Mesodermal cell (in vitro differentiated cells): ENCODE results near the gene STPG3.

ENCODE experiments used
- H3K27ac ChIP-seq: 2 replicates; pipeline ENCODE4 v1.7.0; 2013; ENCODE audit warnings: mild to moderate bottlenecking, low read depth, low read length, moderate library complexity; ENCODE audit not compliant: severe bottlenecking
- H3K36me3 ChIP-seq: 2 replicates; pipeline ENCODE4 v1.7.1; 2013; ENCODE audit warnings: mild to moderate bottlenecking, low read length, moderate library complexity; ENCODE audit not compliant: control insufficient read depth, insufficient read depth
- H3K4me1 ChIP-seq: one replicate; pipeline ENCODE4 v1.7.1; 2013; ENCODE audit warnings: mild to moderate bottlenecking, low read length; ENCODE audit not compliant: insufficient read depth, control insufficient read depth, poor library complexity, severe bottlenecking
- H3K4me3 ChIP-seq: 2 replicates; pipeline ENCODE4 v1.7.0; 2013; ENCODE audit warnings: low read length, control low read depth, mild to moderate bottlenecking; ENCODE audit not compliant: insufficient read depth, poor library complexity, severe bottlenecking; ENCODE audit errors: extremely low read depth
- H3K9me3 ChIP-seq: 2 replicates; pipeline ENCODE4 v1.7.1; 2013; ENCODE audit warnings: mild to moderate bottlenecking, low read length, moderate library complexity; ENCODE audit not compliant: control insufficient read depth
- WGBS, 2 experiments: methylation state at CpG; one replicate each; pipeline ENCODE4 v1.1.5; 2013; ENCODE audit warnings: missing lambda C conversion rate in 2 of 2; ENCODE audit not compliant: insufficient coverage in 2 of 2; 5-methylcytosine and 5-hydroxymethylcytosine counted together

The STPG3 gene

DNA sequence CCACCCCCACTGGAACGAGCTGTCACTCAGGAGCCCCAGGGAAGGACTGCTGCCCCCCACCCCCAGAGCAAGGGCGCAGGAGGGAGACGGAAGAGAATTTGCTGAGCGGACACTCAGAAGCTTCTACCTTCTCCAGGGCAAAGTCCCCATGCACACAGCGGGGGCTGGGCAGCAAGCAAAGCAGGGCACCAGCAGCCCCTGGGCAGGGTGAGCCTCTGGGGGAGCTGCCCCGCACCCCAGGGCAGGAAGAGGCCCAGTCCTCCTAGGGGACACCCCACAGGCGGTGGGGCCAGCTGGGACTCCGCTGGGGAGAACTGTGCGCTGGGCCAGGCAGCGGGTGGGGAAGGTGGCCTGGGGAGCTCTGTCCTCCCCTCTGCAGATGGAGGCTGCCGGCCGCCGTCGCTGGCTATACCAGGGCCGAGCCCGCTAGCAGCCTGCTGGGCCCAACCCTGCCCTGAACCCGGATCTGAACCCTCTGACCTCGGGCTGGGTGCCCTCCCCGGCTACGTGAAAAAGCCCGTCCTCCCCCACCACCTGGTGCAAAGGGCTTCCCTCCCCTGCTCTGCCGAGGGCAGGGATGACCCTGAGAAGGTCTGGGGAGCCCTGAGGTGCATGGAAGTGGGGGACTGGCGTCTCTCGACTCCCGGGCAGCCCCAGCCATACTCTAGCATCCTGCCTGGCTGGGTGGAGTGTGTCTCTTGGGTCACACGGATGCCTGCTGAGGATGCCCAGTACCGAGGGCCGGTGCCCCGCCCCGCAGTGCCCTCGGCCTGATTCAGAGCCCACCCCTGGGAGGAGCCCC lies 21.0 kb upstream of the STPG3 start:
- H3K9me3 ChIP-seq, result no peaks in the 10 kb centered on the region
- peaks cover 4% of the 10 kb centered on the region for H3K4me1 ChIP-seq
- no peak overlapping the region for H3K27ac ChIP-seq
- WGBS, 2 experiments, result 82 to 87% methylated on average over 13 to 27 of the region's 31 CpGs
- H3K36me3 ChIP-seq, result no peaks in the 10 kb centered on the region
- no peak overlapping the region for H3K4me3 ChIP-seq

GRCh38 chr9:137230705-137231371 lies 20.2 kb upstream of the STPG3 start, which contains the start of gene SLC34A3:
TSS of gene SLC34A3 (plus strand) at chr9:137230901. CDS start at chr9:137231703, 802 bp downstream.
- Histone ChIP-seq H3K4me3 (no peak within 1 kb of the TSS), H3K27ac (no peak within 1 kb of the TSS), H3K36me3 (no peaks in the 10 kb centered on the region), H3K9me3 (no peaks in the 10 kb centered on the region), H3K4me1 (peaks cover 4% of the 10 kb centered on the region)
- WGBS, 2 experiments, result 89 to 92% methylated on average over 10 to 14 of the region's 14 CpGs

DNA sequence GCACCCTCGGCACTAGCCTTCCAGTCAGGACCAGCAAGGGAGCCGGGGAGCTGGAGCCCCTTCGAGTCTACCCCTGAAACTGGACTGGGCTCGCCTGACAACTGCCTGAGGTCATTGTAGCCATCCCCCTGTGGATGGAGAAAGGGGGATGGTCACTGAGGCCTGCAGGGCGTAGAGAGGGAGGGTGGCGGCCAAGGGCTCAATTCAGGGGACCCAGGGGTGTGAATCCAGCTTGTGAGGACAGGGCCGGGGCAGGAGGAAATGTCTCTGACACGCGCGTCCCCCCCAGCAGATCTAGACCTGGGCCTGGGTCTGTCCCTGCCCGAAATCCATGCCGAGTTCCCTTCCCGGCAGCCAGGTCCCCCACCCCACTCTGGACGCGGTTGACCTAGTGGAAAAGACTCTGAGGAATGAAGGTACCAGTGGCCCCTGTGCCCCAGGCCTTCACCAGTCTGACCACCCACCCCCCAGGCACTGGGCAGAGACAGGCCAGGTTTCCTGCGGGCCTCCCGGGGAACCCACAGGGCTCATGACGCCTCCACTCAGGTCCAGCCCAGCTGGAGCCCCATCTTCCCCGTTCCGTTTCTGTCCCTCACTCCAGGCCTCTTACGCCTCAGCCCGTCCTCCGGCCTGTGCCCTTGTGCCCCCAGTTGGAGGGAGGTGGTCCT lies 19.6 kb upstream of the STPG3 start:
- 93% methylated on average over 20 to 21 of the region's 23 CpGs for WGBS, 2 experiments
- Histone ChIP-seq H3K4me3 (no peak overlapping the region), H3K4me1 (peaks cover 4% of the 10 kb centered on the region), H3K36me3 (no peaks in the 10 kb centered on the region), H3K9me3 (no peaks in the 10 kb centered on the region), H3K27ac (no peak overlapping the region)

- 89 to 94% methylated on average over 7 to 9 of the region's 10 CpGs for WGBS, 2 experiments
- H3K9me3 ChIP-seq, result no peaks in the 10 kb centered on the region
- no peaks in the 10 kb centered on the region for H3K36me3 ChIP-seq
- no peak overlapping the region for H3K4me3 ChIP-seq
- peaks cover 9% of the 10 kb centered on the region for H3K4me1 ChIP-seq
- no peak overlapping the region for H3K27ac ChIP-seq
Observed at GRCh38 chr9:137232101-137232500, 19.0 kb upstream of the STPG3 start.

GRCh38 chr9:137232510-137232909 lies 18.6 kb upstream of the STPG3 start:
- Histone ChIP-seq H3K4me1 (peaks cover 9% of the 10 kb centered on the region), H3K4me3 (no peak overlapping the region), H3K27ac (no peak overlapping the region), H3K9me3 (no peaks in the 10 kb centered on the region), H3K36me3 (no peaks in the 10 kb centered on the region)
- 90 to 92% methylated on average over 24 of the region's 24 CpGs for WGBS, 2 experiments

DNA sequence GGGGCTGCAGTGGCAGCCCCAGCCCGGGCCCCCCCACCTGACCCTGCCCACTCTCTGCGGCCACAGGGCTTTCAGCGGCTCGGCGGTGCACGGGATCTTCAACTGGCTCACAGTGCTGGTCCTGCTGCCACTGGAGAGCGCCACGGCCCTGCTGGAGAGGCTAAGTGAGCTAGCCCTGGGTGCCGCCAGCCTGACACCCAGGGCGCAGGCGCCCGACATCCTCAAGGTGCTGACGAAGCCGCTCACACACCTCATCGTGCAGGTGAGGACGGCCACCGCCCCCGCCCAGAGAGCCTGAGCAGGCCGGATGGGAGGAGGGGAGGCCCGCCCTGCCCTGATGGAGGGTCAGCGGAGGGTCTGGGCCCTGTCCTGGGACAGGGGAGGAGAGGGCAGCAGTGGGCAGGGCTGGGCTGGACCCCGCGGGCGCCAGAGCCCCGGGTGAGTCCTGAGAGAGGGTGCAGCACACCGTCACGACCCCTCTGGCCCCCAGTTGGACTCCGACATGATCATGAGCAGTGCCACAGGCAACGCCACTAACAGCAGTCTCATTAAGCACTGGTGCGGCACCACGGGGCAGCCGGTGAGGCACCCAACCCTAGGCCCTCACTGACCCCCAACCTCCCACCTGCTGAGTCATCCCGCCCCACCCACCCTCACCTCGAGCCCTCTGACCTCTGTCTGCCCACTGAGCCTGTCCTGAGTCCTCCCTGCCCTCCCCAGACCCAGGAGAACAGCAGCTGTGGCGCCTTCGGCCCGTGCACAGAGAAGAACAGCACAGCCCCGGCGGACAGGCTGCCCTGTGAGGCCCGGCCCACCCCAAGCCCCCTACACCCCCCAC lies 17.7 kb upstream of the STPG3 start:
- H3K4me1 ChIP-seq, result peaks cover 9% of the 10 kb centered on the region
- 94% methylated on average over 25 to 35 of the region's 40 CpGs for WGBS, 2 experiments
- no peaks in the 10 kb centered on the region for H3K9me3 ChIP-seq
- no peak overlapping the region for H3K27ac ChIP-seq
- H3K4me3 ChIP-seq, result no peak overlapping the region
- H3K36me3 ChIP-seq, result no peaks in the 10 kb centered on the region

GRCh38 chr9:137234055-137234697 lies 16.9 kb upstream of the STPG3 start:
- Histone ChIP-seq H3K36me3 (no peaks in the 10 kb centered on the region), H3K27ac (no peak overlapping the region), H3K9me3 (no peaks in the 10 kb centered on the region), H3K4me3 (no peak overlapping the region), H3K4me1 (peaks cover 9% of the 10 kb centered on the region)
- WGBS, 2 experiments, result 89 to 92% methylated on average over 11 to 38 of the region's 40 CpGs

- 83 to 87% methylated on average over 13 to 16 of the region's 18 CpGs for WGBS, 2 experiments
- no peak overlapping the region for H3K4me3 ChIP-seq
- H3K36me3 ChIP-seq, result no peaks in the 10 kb centered on the region
- no peak overlapping the region for H3K27ac ChIP-seq
- peaks cover 6% of the 10 kb centered on the region for H3K4me1 ChIP-seq
- H3K9me3 ChIP-seq, result no peaks in the 10 kb centered on the region
Observed at GRCh38 chr9:137234758-137235423, 16.2 kb upstream of the STPG3 start.

GRCh38 chr9:137235424-137236237 lies 15.5 kb upstream of the STPG3 start:
- Histone ChIP-seq H3K9me3 (no peaks in the 10 kb centered on the region), H3K4me1 (peaks cover 5% of the 10 kb centered on the region), H3K4me3 (no peak overlapping the region), H3K27ac (no peak overlapping the region), H3K36me3 (no peaks in the 10 kb centered on the region)
- 84 to 88% methylated on average over 31 to 32 of the region's 35 CpGs for WGBS, 2 experiments
